ENCODE results near the gene CACNA1E.
"Not testable (repeated sequence)": the region's sequence is repeated elsewhere in the genome, so short reads cannot be mapped to it uniquely, and the experiment has no call there.

CACNA1E gene

DNA sequence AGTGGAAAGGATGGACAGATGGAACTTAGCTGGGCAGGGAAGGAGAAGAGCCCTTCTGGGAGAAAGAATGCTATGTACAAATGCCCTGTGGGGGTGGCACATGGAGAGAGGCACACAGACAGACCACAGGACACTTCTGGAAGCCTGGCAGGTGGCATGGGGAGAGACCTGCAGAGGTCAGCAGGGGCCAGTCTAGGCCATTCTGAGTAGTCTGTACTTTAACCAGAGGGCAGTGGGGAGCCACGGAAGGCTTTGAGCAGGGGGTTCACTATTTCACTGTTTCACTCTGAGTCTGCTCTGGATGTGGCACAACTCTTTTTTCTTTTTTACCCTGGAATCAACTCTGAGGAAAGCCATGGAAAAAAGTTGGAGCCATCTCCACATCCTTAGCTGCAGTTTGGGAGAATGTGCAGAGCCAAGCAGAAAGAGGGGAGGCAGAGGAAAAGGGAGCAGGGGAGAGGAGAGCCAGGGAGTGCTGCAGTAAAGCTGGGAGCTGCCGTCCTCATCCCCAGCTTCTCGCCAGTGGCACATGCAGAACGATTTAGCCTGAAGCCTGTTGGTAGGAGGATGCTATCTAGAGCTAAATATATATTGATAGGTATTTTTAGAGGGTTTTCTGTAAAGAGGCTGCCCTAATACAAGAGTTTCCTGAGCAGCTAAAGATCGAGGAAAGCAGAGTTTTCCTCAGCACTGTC lies 34.0 kb downstream of the CACNA1E start:
- TF ChIP-seq, protein P1, sequence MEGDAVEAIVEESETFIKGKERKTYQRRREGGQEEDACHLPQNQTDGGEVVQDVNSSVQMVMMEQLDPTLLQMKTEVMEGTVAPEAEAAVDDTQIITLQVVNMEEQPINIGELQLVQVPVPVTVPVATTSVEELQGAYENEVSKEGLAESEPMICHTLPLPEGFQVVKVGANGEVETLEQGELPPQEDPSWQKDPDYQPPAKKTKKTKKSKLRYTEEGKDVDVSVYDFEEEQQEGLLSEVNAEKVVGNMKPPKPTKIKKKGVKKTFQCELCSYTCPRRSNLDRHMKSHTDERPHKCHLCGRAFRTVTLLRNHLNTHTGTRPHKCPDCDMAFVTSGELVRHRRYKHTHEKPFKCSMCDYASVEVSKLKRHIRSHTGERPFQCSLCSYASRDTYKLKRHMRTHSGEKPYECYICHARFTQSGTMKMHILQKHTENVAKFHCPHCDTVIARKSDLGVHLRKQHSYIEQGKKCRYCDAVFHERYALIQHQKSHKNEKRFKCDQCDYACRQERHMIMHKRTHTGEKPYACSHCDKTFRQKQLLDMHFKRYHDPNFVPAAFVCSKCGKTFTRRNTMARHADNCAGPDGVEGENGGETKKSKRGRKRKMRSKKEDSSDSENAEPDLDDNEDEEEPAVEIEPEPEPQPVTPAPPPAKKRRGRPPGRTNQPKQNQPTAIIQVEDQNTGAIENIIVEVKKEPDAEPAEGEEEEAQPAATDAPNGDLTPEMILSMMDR (IDR thresholded peaks at IDR 0.05; ENCODE audit: extremely low read depth, missing control alignments), result no peak
- DNase-seq (ENCODE audit: low spot score), result no peak

- TF ChIP-seq, protein P1 (IDR thresholded peaks at IDR 0.05; ENCODE audit: extremely low read depth, missing control alignments), result no peak
- no peak for DNase-seq (ENCODE audit: low spot score)
Measured at GRCh38 chr1:181518152-181518551, 34.8 kb downstream of the CACNA1E start.

GRCh38 chr1:181522864-181523263 lies 39.5 kb downstream of the CACNA1E start:
- TF ChIP-seq, protein P1 (IDR thresholded peaks at IDR 0.05; ENCODE audit: extremely low read depth, missing control alignments), result no peak
- no peak for DNase-seq (ENCODE audit: low spot score)

DNA sequence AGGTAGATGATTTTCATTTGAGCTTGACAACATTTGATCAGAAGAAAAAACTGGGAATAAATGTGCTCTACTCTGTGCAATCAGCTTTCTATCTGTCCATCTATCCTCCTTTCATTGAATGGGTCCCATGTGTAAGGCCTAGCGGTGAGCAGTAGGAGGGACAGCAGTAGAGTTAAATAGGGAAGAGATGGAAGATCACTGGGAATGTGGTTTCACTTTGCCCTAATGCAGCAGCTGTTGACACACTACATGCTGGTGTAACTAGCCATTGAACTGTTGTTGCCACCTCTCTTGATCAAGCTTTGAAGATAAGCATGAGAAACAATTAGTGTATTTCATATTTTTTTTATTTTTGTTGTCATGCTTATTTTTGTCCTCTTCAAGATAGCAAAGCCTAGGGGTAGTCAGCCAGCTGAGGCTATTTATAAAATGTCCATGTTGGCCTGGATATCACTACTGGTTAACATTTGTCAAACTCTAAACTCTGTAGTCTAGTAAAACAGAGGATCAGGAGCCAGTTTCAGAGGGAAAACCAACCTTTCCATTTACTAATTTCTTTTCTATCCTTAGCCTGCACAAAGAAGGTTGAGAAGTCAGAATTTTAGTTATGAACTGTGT lies 41.9 kb downstream of the CACNA1E start:
- TF ChIP-seq, protein P1 (IDR thresholded peaks at IDR 0.05; ENCODE audit: extremely low read depth, missing control alignments), result no peak
- no peak for DNase-seq (ENCODE audit: low spot score)

DNA sequence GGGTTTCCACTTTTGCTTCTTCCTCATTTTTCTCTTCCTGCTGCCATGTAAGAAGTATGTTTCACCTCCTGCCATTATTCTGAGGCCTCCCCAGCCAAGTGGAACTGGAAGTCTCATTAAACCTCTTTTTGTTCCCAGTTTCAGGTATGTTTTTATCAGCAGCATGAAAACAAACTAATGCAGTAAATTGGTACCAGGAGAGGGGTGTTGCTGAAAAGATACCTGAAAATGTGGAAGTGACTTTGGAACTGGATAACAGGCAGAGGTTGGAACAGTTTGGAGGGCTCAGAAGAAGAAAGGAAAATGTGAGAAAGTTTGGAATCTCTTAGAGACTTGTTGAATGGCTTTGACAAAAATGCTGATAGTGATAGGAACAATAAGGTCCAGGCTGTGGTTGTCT lies 44.9 kb downstream of the CACNA1E start:
- not testable (repeated sequence) for DNase-seq (ENCODE audit: low spot score)

DNA sequence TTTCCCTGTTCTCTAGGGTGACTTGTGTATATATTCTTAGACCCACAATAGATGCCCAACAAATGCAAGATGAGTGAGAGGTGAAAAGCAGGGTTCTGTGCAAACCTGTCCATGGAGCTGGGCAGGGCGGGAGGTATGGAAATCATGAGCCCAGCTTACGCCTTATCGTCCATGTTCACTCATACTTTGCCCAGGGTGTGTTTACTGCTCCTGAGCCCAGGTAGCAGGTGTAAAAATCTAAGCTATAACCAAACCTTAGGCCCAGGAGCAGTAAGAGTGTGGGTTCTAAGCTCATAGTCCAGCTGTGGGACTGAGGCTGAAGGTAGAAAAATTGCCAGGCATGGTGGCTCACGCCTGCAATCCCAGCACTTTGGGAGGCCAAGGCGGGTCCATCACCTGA lies 48.1 kb downstream of the CACNA1E start:
- DNase-seq (ENCODE audit: low spot score), result no peak
- TF ChIP-seq, protein P1 (IDR thresholded peaks at IDR 0.05; ENCODE audit: extremely low read depth, missing control alignments), result no peak

DNA sequence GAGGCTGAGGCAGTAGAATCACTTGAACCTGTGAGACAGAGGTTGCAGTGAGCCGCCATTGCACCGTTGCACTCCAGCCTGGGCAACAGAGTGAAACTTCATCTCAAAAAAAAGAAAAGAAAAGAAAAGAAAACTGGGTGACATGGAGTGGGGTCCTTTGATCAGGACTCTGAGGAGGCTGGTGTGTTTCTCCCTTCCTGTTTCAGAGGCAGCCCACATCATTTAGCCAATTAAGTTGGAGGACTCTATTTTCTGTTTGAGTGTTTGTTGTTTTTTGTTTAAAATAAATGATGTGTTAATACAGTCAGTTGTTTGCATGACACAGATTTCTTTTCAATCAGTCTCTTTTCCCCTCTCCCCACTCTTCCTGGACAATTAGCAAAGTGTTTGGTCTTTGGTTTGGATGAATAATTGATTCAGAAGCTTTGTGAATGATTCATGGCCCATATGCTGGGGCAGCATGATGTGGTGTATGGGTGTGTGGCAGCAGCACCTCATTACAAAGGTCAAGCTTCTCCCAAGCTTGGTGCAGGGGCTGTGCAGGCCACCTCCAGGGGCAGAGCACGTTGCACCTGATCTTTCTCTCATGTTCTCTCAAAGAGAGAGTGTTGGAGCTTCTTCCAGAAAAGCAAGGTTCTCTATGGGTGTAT lies 48.8 kb downstream of the CACNA1E start:
- TF ChIP-seq, protein P1 (IDR thresholded peaks at IDR 0.05; ENCODE audit: extremely low read depth, missing control alignments), result no peak
- DNase-seq (ENCODE audit: low spot score), result no peak
